ENCODE results near the gene IGFL2. TPM values are rescaled to one million over a fixed set of nuclear protein-coding genes. Genes with fewer than 3 reads are reported as not detected.
"Not testable (repeated sequence)": the region's sequence is repeated elsewhere in the genome, so short reads cannot be mapped to it uniquely, and the experiment has no call there.

Gene IGFL2
- total RNA-seq, 1 donor from 2014 or later, result 0.85 TPM

GRCh38 chr19:46202426-46202825 is 54.4 kb downstream of the IGFL2 start:
- intact Hi-C loops (cut with DNase I), result no loop called here
- DNase-seq (ENCODE audit: low spot score) (no peak), ATAC-seq (no peak)

GRCh38 chr19:46202872-46203860 is 55.1 kb downstream of the IGFL2 start:
- intact Hi-C loops (cut with DNase I), result no loop called here
- ATAC-seq, result no peak
- DNase-seq (ENCODE audit: low spot score), result no peak

GRCh38 chr19:46204008-46204407 is 56.0 kb downstream of the IGFL2 start:
- ATAC-seq (no peak), DNase-seq (ENCODE audit: low spot score) (no peak)
- intact Hi-C loops (cut with DNase I), result no loop called here

- no peak for ATAC-seq
- intact Hi-C loops (cut with DNase I), result no loop called here
- DNase-seq (ENCODE audit: low spot score), result no peak
Observed at GRCh38 chr19:46205183-46205984, 57.3 kb downstream of the IGFL2 start.

- intact Hi-C loops (cut with DNase I), result no loop called here
- DNase-seq (ENCODE audit: low spot score) (no peak), ATAC-seq (no peak)
Observed at GRCh38 chr19:46206176-46206575, 58.1 kb downstream of the IGFL2 start.

- DNase-seq (ENCODE audit: low spot score), result no peak
- no peak for ATAC-seq
- intact Hi-C loops (cut with DNase I), result no loop called here
Observed at GRCh38 chr19:46206682-46207081, 58.6 kb downstream of the IGFL2 start.

- ATAC-seq; DNase-seq (ENCODE audit: low spot score); intact Hi-C loops (cut with DNase I): not testable (repeated sequence)
Observed at GRCh38 chr19:46207858-46208257, 59.8 kb downstream of the IGFL2 start.

GRCh38 chr19:46209051-46209450 is 61.0 kb downstream of the IGFL2 start:
- DNase-seq (ENCODE audit: low spot score) (no peak), ATAC-seq (no peak)
- intact Hi-C loops (cut with DNase I), result no loop called here

- DNase-seq (ENCODE audit: low spot score), result no peak
Observed at GRCh38 chr19:46209472-46209871, 61.4 kb downstream of the IGFL2 start.

GRCh38 chr19:46210669-46211068 is 62.6 kb downstream of the IGFL2 start:
- no peak for DNase-seq (ENCODE audit: low spot score)
- no peak for ATAC-seq
- intact Hi-C loops (cut with DNase I), result no loop called here

More at GRCh38 chr19:46209472-46209871, 61.4 kb downstream of the IGFL2 start:
- intact Hi-C loops (cut with DNase I), result no loop called here
- no peak for ATAC-seq

Other genes starting within 250 kb of the IGFL2 start
- 8.6 TPM for gene MYPOP, start 245.6 kb upstream of the IGFL2 start, total RNA-seq
- not detected for gene NANOS2, start 233.5 kb upstream of the IGFL2 start, total RNA-seq
- gene NOVA2, start 174.4 kb upstream of the IGFL2 start, total RNA-seq, result 9.9 TPM
- 17.8 TPM for gene CCDC61, start 152.8 kb upstream of the IGFL2 start, total RNA-seq
- 3.2 TPM for gene PGLYRP1, start 125.2 kb upstream of the IGFL2 start, total RNA-seq
- gene IGFL4, start 107.2 kb upstream of the IGFL2 start, total RNA-seq, result 0.94 TPM
- gene IGFL3, start 23.6 kb upstream of the IGFL2 start, total RNA-seq, result not detected
- gene IGFL1, start 81.5 kb downstream of the IGFL2 start, total RNA-seq, result not detected
- gene HIF3A, start 148.8 kb downstream of the IGFL2 start, total RNA-seq, result 55.0 TPM
- 46.9 TPM for gene PPP5C, start 198.8 kb downstream of the IGFL2 start, total RNA-seq